Measurements from ENCODE around the gene PDE4B. TPM values are rescaled to one million over a fixed set of nuclear protein-coding genes. Genes with fewer than 3 reads are reported as not detected.

Gene PDE4B
- polyA plus RNA-seq, 1 donor from 2014 or later = 135 TPM

DNA sequence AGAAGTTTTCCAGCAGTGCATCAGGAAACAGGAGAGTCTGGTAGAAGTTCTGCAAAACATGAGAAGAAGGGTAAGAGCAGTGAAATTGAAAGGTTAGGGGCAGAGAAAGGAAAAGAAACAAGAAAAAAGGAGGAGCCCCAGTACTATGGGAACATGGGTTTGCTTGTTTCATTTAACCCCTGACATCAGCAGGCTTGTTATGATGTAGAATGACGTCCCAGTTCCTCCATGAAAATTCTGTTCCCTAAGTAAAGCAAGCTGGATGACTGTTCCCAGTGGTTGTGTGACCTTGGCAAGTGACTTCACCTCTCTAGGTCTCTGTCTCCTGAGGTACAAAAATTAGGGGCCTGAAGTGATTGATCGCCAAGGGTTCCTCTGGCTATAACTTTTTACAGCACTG lies 472.6 kb downstream of the PDE4B start:
- no peaks in the 10 kb centered on the region for H3K27me3 ChIP-seq (ENCODE audit: insufficient read depth, low read depth, low read length)
- H3K79me2 ChIP-seq (replicated peaks; ENCODE audit: insufficient read depth, low read length) = no peaks in the 10 kb centered on the region
- H3K9me3 ChIP-seq (ENCODE audit: low read length) = no peaks in the 10 kb centered on the region
- no peak overlapping the region for H3K4me2 ChIP-seq (ENCODE audit: low read length)
- no peaks in the 10 kb centered on the region for H3K36me3 ChIP-seq (ENCODE audit: insufficient read depth, low read length)
- no peaks in the 10 kb centered on the region for H3K9me2 ChIP-seq (ENCODE audit: insufficient read depth, low read length)
- no peak overlapping the region for H3K27ac ChIP-seq (ENCODE audit: low read length)
- H3K9ac ChIP-seq (ENCODE audit: low read length) = no peak overlapping the region
- no peak overlapping the region for H2AFZ ChIP-seq (ENCODE audit: low read depth, low read length)
- TF ChIP-seq CTCF (IDR thresholded peaks at IDR 0.05; ENCODE audit: poor library complexity, severe bottlenecking) (no peak), EP300 (conservative IDR thresholded peaks at IDR 0.05; ENCODE audit: poor library complexity, severe bottlenecking) (no peak), MXI1 (conservative IDR thresholded peaks at IDR 0.05; ENCODE audit: poor library complexity, severe bottlenecking) (no peak), RAD21 (conservative IDR thresholded peaks at IDR 0.05) (no peak), POLR2AphosphoS5 (IDR thresholded peaks at IDR 0.05) (no peak)
- H3K4me3 ChIP-seq (ENCODE audit: low read length) = no peak overlapping the region
- H3F3A ChIP-seq (ENCODE audit: insufficient read depth, low read length, poor library complexity, severe bottlenecking) = no peaks in the 10 kb centered on the region
- H4K20me1 ChIP-seq (ENCODE audit: insufficient read depth) = no peaks in the 10 kb centered on the region

DNA sequence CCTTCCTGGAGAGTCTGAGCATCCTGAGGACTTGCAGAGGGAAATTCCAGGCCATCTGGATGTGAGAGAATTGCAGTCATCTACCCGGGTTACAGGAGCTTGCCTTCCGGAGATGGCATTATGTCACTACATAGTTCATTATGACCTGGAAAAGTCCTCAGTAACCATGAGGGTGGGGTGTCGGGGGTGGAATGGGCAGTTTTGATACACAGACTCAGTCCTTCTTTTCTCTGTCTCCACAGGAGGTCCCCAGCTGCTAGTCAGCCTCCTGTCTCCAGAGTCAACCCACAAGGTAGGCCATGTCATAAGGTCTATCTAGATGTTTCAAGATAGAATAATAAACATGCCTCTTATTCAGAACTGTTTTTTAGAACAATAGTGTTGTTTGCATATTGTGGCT lies 473.1 kb downstream of the PDE4B start:
- Histone ChIP-seq H4K20me1 (ENCODE audit: insufficient read depth) (no peaks in the 10 kb centered on the region), H2AFZ (ENCODE audit: low read depth, low read length) (no peak overlapping the region), H3K9ac (ENCODE audit: low read length) (no peak overlapping the region), H3K4me3 (ENCODE audit: low read length) (no peak overlapping the region), H3K9me3 (ENCODE audit: low read length) (no peaks in the 10 kb centered on the region), H3F3A (ENCODE audit: insufficient read depth, low read length, poor library complexity, severe bottlenecking) (no peaks in the 10 kb centered on the region), H3K9me2 (ENCODE audit: insufficient read depth, low read length) (no peaks in the 10 kb centered on the region), H3K27ac (ENCODE audit: low read length) (no peak overlapping the region), H3K27me3 (ENCODE audit: insufficient read depth, low read depth, low read length) (no peaks in the 10 kb centered on the region), H3K4me2 (ENCODE audit: low read length) (no peak overlapping the region), H3K79me2 (replicated peaks; ENCODE audit: insufficient read depth, low read length) (no peaks in the 10 kb centered on the region), H3K36me3 (ENCODE audit: insufficient read depth, low read length) (no peaks in the 10 kb centered on the region)
- TF ChIP-seq REST (IDR thresholded peaks at IDR 0.05; ENCODE audit: borderline replicate concordance) = no peak
- no peak for TF ChIP-seq CTCF (IDR thresholded peaks at IDR 0.05; ENCODE audit: poor library complexity, severe bottlenecking)
- TF ChIP-seq MXI1 (conservative IDR thresholded peaks at IDR 0.05; ENCODE audit: poor library complexity, severe bottlenecking) = no peak
- TF ChIP-seq POLR2AphosphoS5 (IDR thresholded peaks at IDR 0.05) = no peak
- TF ChIP-seq TAF1 (IDR thresholded peaks at IDR 0.05; ENCODE audit: low read depth) = no peak
- no peak for TF ChIP-seq RAD21 (conservative IDR thresholded peaks at IDR 0.05)
- no peak for TF ChIP-seq EZH2 (IDR thresholded peaks at IDR 0.05; ENCODE audit: borderline replicate concordance, insufficient read depth, low read length, poor library complexity, severe bottlenecking)
- TF ChIP-seq EP300 (conservative IDR thresholded peaks at IDR 0.05; ENCODE audit: poor library complexity, severe bottlenecking) = no peak
- no peak for TF ChIP-seq SMC3 (conservative IDR thresholded peaks at IDR 0.05; ENCODE audit: poor library complexity)

All from neural cell (in vitro differentiated cells).